HG02763 (cell line): Measurements from ENCODE around the gene CNOT1.
"Not testable (repeated sequence)": the region's sequence is repeated elsewhere in the genome, so short reads cannot be mapped to it uniquely, and the experiment has no call there.

Experiments used
- ATAC-seq: cut with Tn5 transposase; IDR thresholded peaks from one replicate; pipeline ENCODE4 v1.9.1; 2021; ENCODE audit warnings: mild to moderate bottlenecking, moderate library complexity; ENCODE audit not compliant: unreplicated experiment

The CNOT1 gene

DNA sequence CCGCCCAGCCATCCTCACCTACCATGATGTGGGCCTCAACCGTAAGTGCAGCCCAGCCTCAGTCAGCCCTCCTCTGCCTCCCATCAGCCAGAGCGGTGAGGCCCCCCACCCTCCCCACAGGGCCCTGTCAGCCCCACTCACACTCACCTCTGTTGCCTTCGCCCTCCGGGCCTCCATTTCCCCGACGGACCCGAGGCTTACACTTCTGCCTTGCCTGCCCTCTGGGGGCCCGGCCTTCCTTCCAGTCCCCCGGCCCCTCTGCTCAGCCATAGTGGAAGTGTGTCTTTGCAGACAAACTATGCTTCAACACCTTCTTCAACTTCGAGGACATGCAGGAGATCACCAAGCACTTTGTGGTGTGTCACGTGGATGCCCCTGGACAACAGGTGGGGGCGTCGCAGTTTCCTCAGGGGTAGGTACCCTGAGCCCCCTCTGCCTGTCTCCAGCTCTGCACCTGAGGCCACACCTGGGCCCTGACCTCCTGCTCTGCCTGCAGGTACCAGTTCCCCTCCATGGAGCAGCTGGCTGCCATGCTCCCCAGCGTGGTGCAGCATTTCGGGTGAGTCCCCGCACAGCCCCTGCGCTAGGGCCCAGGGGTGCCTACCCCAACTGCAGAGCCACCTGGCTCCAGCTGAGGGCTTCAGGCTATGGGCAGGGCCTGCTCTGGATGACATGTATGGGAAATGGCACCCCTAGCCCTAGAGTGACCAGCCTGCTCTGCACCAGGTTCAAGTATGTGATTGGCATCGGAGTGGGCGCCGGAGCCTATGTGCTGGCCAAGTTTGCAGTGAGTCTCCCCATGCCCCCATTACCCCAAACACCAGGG is 125.5 kb downstream of the CNOT1 start:
- no peak for ATAC-seq

DNA sequence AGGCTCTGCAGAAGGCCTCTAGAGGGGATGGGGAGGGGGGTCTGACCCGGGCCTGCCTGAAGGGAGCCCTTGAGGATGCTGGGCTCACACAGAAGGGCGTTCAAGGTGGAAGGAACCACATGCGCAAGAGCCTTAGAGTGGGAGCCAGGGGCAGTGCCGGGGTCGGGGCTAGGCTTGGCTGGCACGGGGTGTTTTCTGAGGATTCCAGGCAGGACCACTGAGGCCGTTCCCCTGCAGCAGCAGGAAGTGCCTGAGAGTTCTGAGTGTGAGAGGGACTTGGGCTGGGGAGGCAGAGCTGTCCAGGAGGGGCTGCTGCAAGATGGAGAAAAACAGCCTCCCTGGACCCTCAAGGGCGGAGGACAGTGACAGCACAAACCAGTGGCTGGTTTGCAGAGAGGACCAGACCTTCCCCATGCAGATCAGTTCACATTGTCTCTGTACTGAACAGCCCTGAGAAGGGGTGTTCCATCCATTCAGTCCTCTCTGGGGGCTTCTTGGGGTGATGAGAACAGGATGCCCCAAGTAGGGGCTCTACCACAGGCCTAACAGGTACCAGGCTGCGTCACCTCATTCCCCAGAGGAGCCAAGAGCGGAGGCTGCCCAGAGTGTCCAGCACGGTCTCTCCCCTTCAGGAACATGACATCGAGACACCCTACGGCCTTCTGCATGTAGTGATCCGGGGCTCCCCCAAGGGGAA is 126.3 kb downstream of the CNOT1 start:
- no peak for ATAC-seq

DNA sequence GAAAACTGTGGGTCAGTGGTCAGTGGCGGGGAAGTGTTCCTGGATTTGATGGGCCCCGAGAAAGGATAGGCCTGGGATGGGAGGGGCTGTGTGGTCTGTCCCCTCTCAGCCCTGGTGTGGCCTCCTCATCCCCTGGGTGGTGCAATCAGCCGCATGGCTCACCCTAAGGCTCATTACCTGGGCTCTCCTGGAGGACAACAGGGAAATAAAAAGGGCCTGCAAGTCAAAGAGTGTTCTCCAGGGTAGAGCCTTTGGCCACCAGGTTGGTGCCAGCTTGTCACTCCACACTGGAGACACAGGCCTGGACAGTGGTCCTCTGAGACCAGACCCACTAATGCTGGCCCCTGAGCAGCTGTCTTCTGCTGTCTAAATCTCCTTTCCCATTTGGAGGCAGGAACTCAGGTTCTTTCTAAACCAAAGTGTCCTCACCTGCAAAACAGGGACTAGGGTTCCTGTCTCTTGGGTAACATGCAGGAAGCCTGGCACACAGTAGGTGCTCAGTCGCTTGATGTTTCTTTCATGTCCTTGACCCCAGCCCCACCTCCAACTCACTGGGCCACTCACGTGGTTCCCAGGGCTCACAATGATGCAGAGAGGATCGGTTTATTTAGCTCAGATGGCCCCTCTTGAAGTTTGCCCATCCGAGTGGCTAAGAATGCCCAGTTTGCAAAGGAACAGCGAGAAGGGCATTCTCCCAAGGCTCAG is 127.3 kb downstream of the CNOT1 start:
- no peak for ATAC-seq

DNA sequence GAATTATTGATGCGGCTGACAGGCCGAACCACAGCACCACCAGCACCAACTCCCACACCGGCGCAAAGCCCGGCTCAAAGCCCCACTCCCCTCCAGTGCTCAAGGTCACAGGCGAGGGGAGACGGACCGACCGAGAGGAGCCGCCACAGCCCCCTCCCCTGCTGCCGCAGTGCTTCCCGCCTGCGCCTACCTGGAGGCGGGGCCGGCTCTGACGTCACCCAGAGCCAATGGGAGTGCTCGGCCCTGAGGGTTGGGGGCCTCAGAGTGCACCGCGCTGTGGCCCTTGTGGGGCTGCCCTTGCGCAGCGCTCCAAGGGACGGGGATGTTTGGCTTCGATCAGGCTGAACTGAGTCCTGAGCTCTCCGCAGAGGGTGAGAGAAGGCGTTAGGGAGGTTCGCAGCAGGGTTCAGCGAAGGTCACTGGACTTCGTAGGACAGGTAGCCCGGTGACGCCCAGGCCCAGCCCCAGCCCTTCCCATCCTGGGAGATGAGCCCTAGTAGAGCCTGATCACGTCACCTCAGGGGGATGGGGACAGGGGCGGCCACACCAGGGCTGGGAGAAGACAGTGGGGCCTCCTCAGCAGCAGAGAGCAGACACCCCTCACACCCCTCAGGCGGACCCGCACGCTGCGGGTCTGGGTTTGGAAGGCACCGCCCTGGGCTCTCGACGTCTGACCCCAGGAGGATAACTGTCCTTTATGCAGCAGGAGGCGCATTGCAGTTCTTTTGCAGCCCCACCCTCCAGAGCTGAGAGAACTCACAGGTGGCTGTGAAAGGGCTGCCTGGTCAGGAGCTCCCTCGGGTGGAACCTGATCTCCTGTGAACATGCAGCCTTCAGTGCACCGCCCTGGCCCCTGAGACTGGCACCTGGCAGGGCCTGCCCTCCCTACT is 128.1 kb downstream of the CNOT1 start:
- no peak for ATAC-seq

DNA sequence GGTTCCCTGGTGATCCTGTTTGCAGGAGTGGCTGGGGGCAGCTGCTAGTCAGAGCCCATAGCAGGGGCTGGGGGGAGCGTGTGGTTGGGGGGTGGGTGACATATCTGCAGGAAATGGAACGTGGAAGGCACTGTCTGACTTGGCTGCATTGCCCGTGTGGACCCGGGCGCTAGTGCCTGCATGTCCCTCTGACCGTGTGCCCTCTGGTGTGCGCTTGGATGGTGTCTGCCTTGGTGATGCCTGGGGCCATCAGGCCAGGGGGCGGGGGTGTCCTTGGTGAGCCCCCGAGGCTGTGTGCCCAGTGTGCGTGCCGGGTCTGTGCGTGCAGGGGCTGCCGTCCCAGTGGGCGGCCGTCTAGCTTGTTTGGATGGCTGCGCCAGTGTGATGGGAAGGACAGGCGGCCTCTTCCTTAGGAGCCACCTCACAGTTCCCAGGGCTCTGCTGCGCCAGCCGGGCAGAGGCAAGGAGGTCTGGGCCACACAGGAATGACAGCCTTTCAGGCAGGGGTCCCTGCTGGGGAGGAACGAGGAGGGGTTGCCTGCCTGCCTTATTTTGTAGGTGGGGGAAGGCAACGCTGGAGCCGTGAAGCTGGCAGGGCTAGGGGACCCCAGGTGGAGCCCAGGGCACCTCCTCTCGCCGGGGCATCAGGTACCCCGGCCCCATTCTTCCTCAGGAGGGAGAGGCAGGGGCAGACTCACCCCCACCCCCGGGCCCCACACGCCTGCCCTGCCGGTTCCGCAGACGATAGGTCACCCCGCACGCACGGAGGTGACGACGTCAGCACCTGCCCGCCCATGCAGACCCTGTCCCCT is 129.0 kb downstream of the CNOT1 start:
- ATAC-seq = no peak

DNA sequence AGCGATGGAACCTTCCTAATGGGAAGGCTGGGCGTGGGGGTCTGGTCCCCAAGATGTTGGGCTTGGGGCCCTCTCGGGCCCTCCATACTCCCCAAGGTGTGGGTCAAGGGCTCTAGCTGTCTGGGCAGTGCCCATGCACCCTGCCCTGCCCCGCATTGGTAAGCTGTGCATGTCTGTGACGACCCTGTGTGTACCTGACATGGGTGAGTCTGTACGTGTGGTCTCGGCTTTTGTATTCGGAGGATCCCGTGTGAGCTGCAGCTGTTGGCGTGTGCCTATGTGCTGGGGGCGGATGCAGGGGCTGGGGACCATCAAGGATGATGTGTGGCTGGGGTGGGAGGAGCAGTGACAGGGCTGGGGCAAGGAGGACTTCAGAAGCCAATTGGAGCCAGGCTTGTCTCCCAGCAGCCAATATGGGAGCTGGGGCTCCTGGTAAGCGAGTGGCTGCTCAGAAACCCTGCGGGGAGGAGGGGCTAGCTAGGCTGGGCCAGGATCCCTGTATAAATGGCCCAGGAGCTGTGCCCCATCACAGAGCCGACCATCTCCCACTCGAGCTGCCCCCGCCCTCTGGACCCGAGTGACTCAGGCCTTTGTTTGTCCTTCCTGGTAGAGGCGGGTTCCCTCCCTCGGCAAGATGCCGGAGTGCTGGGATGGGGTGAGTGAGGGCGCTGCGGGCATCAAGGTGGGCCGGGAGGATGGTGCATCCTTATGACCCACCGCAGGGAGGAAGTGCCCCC is 129.8 kb downstream of the CNOT1 start, which contains the start of gene NDRG4:
NDRG4 (plus strand) TSS at position 529 of the 737 bp plus-strand sequence; CDS start at position 635, 106 bp downstream.
- ATAC-seq = no peak

DNA sequence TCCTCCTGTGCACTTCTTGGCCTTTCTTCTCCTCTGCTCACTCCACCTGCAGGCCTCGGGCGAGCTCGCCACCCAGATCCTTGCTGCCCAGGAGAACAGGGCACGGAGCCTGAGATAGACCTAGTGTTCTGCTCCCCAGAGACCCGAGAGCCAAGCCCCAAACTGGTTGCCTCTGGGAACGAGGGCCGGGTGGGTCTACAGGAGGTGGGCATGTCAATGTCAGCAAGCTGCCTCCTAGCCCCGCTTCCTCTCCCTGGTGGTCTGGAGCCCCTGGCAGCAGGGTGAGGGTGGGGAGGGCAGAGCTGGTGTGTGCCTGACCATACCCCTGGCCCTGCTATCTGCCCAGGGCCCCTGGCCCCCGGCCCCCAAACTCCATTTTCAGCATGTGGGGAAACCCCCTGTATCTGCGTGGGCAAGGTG is 130.5 kb downstream of the CNOT1 start:
- no peak for ATAC-seq

DNA sequence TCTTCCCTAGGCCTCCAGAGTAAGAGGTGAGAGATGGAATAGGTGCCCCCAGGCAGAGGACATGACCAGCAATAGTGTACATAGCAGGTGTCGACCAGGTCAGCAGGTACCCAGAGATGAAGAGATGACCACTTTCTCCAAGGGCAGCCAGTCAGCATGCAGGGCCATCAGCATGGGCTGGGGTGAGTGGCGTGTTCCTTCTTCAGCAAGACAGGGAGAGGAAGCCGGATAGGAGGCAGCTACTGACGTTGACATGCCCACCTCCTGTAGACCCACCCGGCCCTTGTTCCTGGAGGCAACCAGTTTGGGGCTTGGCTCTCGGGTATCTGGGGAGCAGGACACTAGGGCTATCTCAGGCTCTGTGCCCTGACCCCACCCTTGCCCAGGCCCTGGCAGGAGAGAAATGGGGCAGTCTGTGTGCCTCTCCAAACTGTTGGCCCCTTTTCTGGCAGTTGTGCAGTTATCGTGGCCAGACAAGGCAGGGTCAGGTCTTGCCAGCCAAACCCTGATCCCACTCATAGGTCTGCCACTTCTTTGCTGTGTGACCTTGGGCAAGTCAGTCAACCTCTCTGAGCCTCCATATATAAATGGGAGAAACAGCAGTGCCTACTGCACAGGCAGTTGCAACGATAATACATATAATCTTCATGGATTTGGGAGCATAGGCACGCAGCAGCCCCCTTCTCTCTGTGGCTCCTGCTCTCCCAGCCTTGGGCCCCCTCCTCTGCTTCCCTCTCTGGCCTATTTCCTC is 131.1 kb downstream of the CNOT1 start:
- ATAC-seq = no peak

DNA sequence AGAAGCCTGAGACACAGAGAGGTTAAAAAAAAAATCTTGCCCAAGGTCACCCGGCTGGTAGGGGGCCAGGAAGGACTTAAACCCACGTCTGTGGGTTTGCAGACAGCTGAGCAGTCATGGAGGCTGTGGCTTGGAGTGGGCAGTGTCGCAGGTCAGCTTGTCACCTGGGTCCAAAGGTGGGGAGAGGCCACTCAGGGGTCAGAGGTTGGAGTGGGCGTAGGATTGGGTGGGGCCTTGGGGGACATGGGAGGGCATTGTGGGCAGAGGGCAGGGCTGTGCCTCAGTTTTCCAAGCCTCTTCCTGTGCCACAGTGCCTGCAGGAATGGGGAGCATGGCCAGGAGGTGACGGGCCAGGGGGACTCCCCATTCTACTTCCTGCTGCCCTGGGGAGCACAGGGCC is 131.7 kb downstream of the CNOT1 start:
- no peak for ATAC-seq

DNA sequence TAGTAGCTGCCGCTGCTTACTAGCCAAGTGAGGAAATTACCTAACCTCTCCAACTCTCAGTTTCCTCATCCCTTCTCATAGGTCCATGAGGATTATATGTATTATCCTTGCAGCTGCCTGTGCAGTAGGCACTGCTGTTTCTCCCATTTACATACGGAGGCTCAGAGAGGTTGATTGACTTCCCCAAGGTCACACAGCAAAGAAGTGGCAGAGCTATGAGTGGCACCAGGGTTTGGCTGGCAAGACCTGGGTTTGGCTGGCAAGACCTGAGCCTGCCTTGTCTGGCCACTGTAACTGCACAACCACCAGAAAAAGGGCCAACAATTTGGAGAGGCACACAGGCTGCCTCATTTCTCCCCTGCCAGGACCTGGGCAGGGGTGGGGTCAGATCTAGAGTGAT is 132.2 kb downstream of the CNOT1 start:
- no peak for ATAC-seq

DNA sequence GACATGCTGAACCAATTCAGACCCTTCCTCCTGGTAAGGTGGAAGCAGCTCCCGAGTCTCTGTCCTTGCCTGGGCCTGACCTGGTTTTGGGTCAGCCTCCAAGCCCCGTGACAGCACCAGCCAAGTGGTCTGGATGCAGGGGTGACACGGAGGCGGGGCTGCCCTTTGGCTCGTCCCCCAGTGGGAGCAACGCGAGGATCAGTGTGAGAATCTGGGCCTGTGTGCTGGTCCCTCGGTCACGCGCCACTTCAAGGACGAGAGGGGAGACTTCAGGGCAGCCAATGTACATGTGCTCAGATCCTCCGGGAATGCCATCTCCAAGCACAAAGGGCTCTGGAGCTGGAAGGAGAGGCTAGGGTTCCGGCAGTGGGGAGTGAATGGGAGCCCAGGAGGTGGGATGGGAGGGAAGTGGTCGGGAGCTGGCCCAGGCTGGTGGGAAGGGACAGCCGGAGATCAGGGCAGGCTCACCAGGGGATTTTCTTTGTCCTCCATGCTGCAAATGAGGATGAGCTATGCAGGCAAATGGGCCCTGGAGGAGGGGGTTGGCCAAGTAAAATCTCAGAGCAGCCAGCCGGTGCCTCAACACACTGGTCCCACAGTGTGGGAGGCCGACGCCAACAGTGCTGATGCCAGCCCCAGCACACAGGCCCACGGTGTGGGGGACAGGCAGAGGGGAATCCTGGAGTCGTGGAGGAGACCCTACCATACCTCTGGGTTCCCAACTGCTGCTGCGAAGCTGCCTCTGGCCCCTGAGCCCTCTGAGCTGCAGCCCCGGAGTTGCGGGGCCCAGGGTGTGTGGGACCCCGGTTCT is 133.9 kb downstream of the CNOT1 start:
- ATAC-seq = no peak

DNA sequence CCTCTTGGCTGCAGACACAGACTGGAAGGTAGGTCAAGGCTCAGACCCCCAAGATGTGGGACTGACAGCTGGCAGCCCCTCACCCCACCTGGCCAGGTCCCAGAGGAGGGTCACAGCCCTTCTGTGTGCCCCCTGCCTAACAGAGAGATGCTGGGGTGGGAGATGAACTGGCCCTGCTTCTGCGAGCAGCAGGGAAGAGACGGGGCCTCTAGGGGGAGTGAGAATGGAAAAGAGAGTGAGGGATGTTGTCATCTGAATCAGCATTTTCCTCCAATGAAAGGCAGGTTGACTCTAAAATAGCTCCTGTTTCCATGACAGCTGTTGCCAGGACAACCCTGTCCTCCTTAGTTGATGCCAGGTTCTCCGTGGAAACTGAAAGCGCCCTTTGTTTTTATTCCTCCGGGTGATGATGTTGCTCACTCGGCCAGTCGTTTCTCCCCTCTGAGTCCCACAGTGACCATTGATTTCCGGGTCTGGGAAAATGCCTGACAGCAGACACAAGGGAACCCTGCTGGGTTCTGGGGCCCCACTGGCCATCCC is 134.6 kb downstream of the CNOT1 start:
- ATAC-seq = peak; percentile 54

DNA sequence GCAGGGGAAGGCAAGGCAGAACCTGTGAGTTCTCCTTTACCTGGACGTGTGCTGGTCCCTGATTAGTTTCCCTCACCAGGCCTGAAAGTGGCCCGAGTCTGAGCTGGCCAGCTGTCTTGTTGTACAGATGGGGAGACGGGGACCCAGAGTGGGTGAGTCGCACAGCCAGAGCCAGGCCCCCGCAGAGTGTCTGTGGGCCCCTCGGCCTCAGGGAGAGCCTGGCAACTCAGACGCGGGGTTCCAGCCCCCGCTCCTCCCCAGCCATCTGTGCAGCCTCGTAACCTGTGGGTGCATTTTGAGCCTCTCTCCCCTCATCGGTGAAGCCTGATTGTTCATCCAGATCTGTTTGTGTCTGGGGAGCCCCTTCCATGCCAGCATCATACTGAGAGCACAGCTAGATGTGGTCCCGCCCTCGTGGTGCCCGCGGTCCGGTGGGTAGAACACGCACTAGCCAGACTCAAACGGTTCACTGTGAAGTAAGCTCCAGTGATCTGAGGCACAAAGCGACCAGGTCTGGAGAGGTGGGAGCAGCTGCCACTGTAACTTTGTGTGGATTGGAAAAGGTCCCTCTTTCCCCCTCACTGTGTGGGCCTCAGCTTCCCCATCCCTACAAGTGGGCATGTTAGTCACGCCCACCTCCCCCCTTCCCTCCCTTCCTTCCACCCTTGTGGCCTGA is 135.7 kb downstream of the CNOT1 start:
- ATAC-seq = no peak

DNA sequence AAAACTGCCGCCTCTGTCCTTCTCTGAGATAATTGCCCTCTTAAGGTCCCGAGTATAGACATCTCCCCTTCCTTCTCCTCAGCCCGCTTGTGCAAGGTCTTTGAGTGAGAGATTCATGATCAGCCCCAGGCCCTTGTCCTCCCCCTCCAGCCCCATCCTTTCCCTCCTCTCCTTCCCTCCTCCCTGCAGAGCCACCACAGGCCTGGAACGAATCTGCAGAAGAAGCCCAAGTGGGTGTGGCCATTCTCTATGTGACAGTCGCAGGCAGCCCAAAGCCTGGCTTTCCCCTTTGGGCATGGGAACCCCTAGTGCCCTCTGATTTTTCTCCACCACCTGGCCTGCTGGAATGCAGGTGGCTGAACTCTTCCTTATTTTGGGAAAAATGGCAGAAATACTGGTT is 136.9 kb downstream of the CNOT1 start:
- ATAC-seq = no peak

DNA sequence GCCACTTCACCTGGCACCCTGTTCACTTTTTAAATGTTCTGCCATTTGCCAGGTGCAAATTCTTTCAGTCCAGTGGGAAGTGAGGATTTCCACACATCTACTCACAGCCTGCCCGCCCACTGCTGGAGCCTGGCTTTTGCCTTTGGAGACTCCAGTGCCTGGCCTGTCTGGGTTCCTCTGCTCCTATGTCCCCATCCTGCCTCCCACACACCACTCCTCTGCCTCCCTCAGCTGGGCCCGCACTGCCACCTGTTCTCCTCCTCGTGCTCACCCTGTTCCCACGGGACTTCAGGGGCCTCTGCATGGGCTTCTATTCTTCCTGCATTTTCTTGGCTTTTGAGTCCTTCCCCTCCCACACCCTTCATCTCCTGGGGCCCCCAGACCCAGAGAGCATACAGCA is 137.6 kb downstream of the CNOT1 start:
- no peak for ATAC-seq

DNA sequence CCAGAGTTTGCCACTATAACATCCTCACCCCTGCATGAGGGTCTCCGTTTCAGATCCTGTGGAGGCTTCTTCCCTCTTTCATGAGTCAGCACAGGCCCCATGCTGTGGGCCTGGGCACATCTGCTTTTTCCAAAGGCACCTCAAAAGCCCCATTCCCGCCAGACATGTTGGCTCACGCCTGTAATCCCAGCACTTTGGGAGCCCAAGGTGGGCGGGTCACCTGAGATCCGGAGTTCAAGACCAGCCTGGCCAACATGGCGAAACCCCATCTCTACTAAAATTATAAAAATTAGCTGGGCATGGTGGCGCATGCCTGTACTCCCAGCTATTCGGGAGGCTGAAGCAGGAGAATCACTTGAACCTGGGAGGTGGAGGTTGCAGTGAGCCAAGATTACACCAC is 139.1 kb downstream of the CNOT1 start:
- ATAC-seq = not testable (repeated sequence)

DNA sequence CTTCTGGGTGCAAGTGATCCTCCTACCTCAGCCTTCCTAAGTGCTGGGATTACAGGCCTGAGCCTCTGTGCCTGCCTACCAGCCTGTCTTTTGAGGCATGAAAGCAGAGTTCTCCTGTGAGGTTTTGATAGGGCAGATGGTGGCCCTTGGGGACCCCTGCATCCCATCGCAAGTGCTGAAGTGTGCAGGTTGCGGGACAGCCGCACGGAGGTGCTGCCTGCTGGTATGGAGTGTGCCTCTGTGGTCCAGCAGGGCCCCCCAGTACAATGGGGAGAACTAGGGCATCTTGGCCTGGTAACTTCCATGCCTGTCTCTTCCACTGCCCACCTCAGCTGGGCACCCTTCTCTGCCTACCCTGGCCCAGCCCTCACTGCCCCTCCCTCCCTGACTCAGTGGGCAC is 139.6 kb downstream of the CNOT1 start:
- ATAC-seq = no peak
